Heart right ventricle (tissue), 16 donors: Measurements from ENCODE around the gene EVI5L. TPM values are rescaled to one million over a fixed set of nuclear protein-coding genes. Genes with fewer than 3 reads are reported as not detected.
A peak's percentile ranks its signal among the peaks of the same experiment; 100 is the strongest.

Experiments
- ATAC-seq, 8 donors: fragments of 200-7000 bp; cut with Tn5 transposase; one replicate each; pipeline ENCODE4 v1.9.1; 2020; ENCODE audit warnings: mild to moderate bottlenecking in 8 of 8, moderate library complexity in 8 of 8, moderate number of reproducible peaks in 1 of 8
- DNase-seq, 2 donors: peaks; one replicate each; pipeline ENCODE4 v3.0.0-alpha.2; 2020
- H3K27ac ChIP-seq, 10 donors: fragments of 200-600 bp; sonication (generic) in 2 of 10; one replicate each; pipeline versions ENCODE4 v1.5.0 to v1.8.0; 2020 to 2022; ENCODE audit warnings: mild to moderate bottlenecking in 3 of 10
- H3K27me3 ChIP-seq, 7 donors: fragments of 200-600 bp; one replicate each; pipeline ENCODE4 v1.8.0; 2021 to 2022; ENCODE audit warnings: mild to moderate bottlenecking in 2 of 7
- H3K36me3 ChIP-seq, 9 donors: fragments of 200-600 bp; sonication (generic) in 1 of 9; one replicate each; pipeline versions ENCODE4 v1.5.0 to v1.8.0; 2020 to 2022; ENCODE audit warnings: mild to moderate bottlenecking in 2 of 9
- H3K4me1 ChIP-seq, 9 donors: fragments of 200-600 bp; sonication (generic) in 1 of 9; one replicate each; pipeline versions ENCODE4 v1.5.0 to v1.8.0; 2020 to 2022; ENCODE audit warnings: mild to moderate bottlenecking in 4 of 9
- H3K4me3 ChIP-seq, 10 donors: fragments of 200-600 bp; sonication (generic) in 2 of 10; one replicate each; pipeline versions ENCODE4 v1.5.0 to v1.8.0; 2020 to 2022; ENCODE audit warnings: mild to moderate bottlenecking in 7 of 10, moderate library complexity in 2 of 10
- H3K9me3 ChIP-seq, 11 donors: fragments of 200-600 bp in 10 of 11; sonication (generic) in 2 of 11; one replicate each; pipeline versions ENCODE4 v1.5.0 to v1.8.0; 2013 to 2022; ENCODE audit warnings: mild to moderate bottlenecking in 2 of 11, control low read depth in 1 of 11, moderate library complexity in 1 of 11
- CTCF ChIP-seq, 9 donors: fragments of 200-600 bp; sonication (generic) in 2 of 9; IDR thresholded peaks; one replicate each; pipeline versions ENCODE4 v1.5.0 to v1.8.0; 2021 to 2022; ENCODE audit warnings: antibody characterized with exemption in 9 of 9, mild to moderate bottlenecking in 5 of 9, moderate library complexity in 1 of 9
- WGBS, 2 donors: extraction: QIAGEN DNeasy Blood & Tissue Kit; methylation state at CpG; one replicate each; pipeline ENCODE4 v1.1.7; 2013; ENCODE audit warnings: inconsistent platforms in 1 of 2; 5-methylcytosine and 5-hydroxymethylcytosine counted together
- intact Hi-C, 10 donors: fragments of 100-400 bp; cut with DNase I; formaldehyde crosslinking; loops; one replicate each; pipeline versions ENCODE4 v1.11.1 to v1.14.2; 2022
- polyA plus RNA-seq, 2 donors: library from polyadenylated mRNA; stranded (reverse); fragments of 200-250 nt; gene quantifications; one replicate each; pipeline ENCODE4 v1.2.3, GENCODE V29; 2013
- total RNA-seq, 10 donors: library from RNA; stranded (reverse); fragmentation: NEBNext Ultra II Directional in 3 of 10; extraction: Animal tissue kit (Norgen Biotek cat#: 25700) in 3 of 10; gene quantifications; one replicate each; pipeline versions ENCODE4 v1.2.1 to v1.2.4, GENCODE V29; 2021 to 2023
- donor health status: Arrhythmogenic right ventricular cardiomyopathy.
- donor health status: ischemic (EF 13 %, LVEDD 7.1; RV severe dilation, severe dysfunction).
- donor health status: healthy with polysubstance abuse.
- donor health status: DM: no; HTN: yes; CAD: no.
- donor health status: DM: no; HTN: no; CAD: no.
- donor health status: ischemic (EF 25% LVEDD 6.9; RV normal size, moderate dysfunction).
- donor health status: ischemic (EF 25% LVEDD 5.7; RV mildly dilated, moderate dysfunction).
- donor health status: healthy.
- donor health status: DM: yes; HTN: yes; CAD: no.
- donor health status: Ischemic cardiomyopathy.
- donor health status: ischemic (EF 35%, LVEDD 5.7; RV mildly dilated, moderate dysfunction).
- donor health status: nonischemic (EF 11% LVEDD 7.7; RV severe dilation, severe dysfunction).
- donor health status: DM: yes; HTN: yes; CAD: no.
- donor health status: PGD.
- donor health status: ischemic (EF 29% LVEDD 5.4; RV normal size, mild dysfunction).
- donor health status: nonischemic (EF 23%, LVEDD 6.1; RV moderate dilation, normal function).

The EVI5L gene
- total and polyA plus RNA-seq, 12 donors = 12.9 to 26.3 (median 20.3) TPM

GRCh38 chr19:7851623-7852500, 21.8 kb downstream of the EVI5L start:
- intact Hi-C loops = loop anchor here in 6 of 10 donors (5.0 to 10.0 kb wide), 4 partner anchors 50 to 75 kb away; partner anchors contain the start of genes CTXN1 (in 4 of the 6), SNAPC2 (in 4 of the 6) and MAP2K7 (in 1 of the 6)
- Histone ChIP-seq H3K27me3 (no peaks in the 10 kb centered on the region), H3K9me3 (no peaks in the 10 kb centered on the region), H3K27ac (no peak overlapping the region), H3K4me3 (no peak overlapping the region), H3K4me1 (peaks cover 0 to 19% (median 6%) of the 10 kb centered on the region in 9 donors), H3K36me3 (peaks cover 0 to 9% (median 0%) of the 10 kb centered on the region in 9 donors)
- WGBS, 2 donors = 92 to 93% methylated on average over 26 of the region's 26 CpGs
- DNase-seq (no peak), ATAC-seq (no peak)
- no peak for TF ChIP-seq CTCF (IDR thresholded peaks at IDR 0.05)

- ATAC-seq (peak; percentile 31 to 80 (median 68)), DNase-seq (peak in 1 of 2 donors; percentile 66)
- Histone ChIP-seq H3K27me3 (no peaks in the 10 kb centered on the region), H3K4me3 (no peak overlapping the region), H3K36me3 (peaks cover 0 to 11% (median 0%) of the 10 kb centered on the region in 9 donors), H3K4me1 (peaks cover 0 to 19% (median 6%) of the 10 kb centered on the region in 9 donors), H3K27ac (no peak overlapping the region), H3K9me3 (no peaks in the 10 kb centered on the region)
- TF ChIP-seq CTCF (IDR thresholded peaks at IDR 0.05) = peak; percentile 62 to 88 (median 82)
- WGBS, 2 donors = 44% methylated on average over 45 of the region's 45 CpGs
- intact Hi-C loops = loop anchor here in 6 of 10 donors (5.0 to 10.0 kb wide), 4 partner anchors 49 to 74 kb away; partner anchors contain the start of genes CTXN1 (in 4 of the 6), SNAPC2 (in 4 of the 6) and MAP2K7 (in 1 of the 6)
Measured at GRCh38 chr19:7852851-7853769, 23.1 kb downstream of the EVI5L start.

- intact Hi-C loops = loop anchor here in 6 of 10 donors (5.0 to 10.0 kb wide), 4 partner anchors 49 to 74 kb away; partner anchors contain the start of genes CTXN1 (in 4 of the 6), SNAPC2 (in 4 of the 6) and MAP2K7 (in 1 of the 6)
- Histone ChIP-seq H3K9me3 (no peaks in the 10 kb centered on the region), H3K4me1 (peaks cover 0 to 19% (median 6%) of the 10 kb centered on the region in 9 donors), H3K4me3 (no peak overlapping the region), H3K27ac (no peak overlapping the region), H3K36me3 (peaks cover 0 to 15% (median 0%) of the 10 kb centered on the region in 9 donors), H3K27me3 (no peaks in the 10 kb centered on the region)
- ATAC-seq (no peak), DNase-seq (no peak)
- WGBS, 2 donors = 91 to 95% methylated on average over 12 of the region's 12 CpGs
- TF ChIP-seq CTCF (IDR thresholded peaks at IDR 0.05) = no peak
Measured at GRCh38 chr19:7853770-7854128, 23.7 kb downstream of the EVI5L start.
